Measurements from ENCODE around the gene ASTN2. TPM values are rescaled to one million over a fixed set of nuclear protein-coding genes. Genes with fewer than 3 reads are reported as not detected.
A peak's percentile ranks its signal among the peaks of the same experiment; 100 is the strongest.

Gene ASTN2
- total RNA-seq, 1 donor from 2014 or later: 9.7 TPM

DNA sequence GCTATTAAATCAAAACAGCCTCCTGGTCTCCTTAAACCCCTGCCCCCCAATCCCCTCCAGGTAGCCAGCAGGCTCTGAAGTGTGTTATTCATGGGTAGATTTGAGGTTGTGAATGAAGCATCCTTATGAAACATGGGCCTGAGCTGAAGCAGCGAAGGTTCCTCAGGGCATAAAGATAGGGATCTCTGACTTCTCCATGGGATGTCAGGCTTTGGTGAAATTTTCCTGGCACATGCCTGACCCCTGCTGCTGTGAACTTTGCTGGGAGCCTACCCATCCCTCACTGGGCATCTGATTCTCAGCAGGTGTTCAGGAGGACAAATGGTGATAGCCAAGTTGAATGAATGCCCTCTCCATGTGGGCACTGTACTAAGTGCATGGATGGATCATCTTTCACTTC is 250.3 kb downstream of the ASTN2 start:
- DNase-seq: no peak

DNA sequence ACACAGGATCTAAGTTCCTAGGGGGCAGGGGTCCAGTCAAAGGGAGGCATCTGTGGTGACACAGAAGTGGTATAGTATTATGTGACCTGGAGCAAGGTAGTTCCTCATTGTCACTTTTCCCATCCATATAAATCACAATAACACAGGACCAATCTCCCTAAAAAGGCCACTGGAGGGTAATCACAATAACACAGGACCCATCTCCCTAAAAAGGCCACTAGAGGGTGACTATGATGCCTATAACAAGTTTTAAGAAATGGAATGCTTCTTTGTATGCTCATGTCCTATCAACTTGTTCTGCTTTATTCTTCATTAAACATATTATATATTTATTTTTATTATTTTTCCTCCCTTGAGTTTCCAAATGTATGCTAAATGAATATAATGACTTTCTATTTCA is 254.6 kb downstream of the ASTN2 start:
- no peak for DNase-seq

DNA sequence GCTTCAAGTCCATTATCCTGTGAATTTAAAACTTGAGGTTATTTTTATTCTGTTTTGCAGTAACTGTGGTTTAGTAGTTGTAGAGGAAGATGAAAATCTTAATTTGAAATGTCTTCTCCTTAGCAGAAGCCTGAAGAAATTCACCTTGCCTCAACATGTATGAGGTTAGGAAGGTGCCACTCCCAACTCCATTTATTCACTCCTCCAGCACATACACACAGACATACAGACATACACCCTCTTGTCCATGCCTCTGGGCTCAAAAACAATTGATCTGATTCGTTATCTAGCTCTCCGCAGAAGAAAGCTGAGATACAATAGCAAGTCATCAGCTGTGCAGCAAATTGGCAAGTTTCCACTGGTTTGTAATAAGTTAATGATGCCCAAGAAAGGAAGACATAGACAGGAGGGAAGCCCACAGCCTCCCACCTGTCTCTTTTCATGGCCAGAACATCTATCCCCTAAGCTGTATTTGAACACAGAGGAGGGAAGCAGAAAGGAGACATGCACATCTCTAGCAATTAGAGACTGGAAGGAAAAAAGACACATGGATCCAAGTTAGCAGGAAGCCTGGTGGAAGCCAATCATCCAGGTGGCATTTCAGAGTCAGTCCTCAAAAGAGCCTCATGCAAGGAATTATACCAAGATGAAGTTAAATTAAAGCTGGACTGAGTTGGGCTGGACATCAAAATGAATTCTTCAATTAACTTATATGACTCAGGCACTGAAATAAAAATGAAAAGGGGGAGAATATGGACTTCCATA is 257.9 kb downstream of the ASTN2 start:
- no peak for DNase-seq

DNA sequence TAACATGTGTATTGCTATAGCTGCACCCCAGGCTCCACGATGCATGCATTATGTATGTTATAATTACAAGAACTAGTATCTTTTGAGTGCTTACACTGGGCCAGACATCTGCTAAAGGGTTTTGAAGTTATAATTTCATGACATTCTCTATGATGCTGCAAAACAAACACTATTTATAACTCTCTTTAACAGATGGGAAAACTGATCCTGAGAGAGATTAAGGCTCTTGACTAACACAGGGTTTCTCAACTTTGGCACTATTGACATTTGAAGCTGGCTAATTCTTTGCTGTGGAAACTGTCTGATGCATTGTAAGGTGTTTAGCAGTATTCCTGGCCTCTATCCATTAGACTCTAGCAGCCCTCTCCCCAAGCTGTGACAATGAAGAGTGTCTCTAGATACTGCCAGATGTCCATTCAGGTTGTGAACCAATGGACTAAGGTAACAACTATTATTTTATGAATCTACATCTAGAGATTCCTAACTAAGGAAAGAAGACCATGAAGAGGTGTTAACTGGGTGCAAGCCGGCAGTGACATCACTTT is 258.6 kb downstream of the ASTN2 start:
- no peak for DNase-seq

DNA sequence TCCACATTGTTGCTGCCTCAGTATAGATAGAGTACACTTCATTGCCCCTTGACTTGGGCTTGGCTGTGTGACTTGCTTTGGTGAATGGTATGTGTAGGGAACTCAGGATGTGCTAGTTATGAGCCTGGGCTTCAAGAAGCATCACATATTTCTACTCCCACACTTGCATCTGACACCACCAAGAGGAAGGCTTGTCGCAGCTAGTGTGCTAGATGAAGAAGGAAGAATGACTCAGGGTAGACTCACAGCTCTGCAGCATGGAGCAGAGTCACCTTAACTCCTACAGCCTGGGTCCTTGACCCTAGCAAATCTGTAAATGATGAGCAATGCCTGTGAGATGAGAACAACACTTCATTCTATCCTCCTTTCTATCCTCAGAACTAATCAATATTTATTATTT is 261.8 kb downstream of the ASTN2 start:
- DNase-seq: no peak

DNA sequence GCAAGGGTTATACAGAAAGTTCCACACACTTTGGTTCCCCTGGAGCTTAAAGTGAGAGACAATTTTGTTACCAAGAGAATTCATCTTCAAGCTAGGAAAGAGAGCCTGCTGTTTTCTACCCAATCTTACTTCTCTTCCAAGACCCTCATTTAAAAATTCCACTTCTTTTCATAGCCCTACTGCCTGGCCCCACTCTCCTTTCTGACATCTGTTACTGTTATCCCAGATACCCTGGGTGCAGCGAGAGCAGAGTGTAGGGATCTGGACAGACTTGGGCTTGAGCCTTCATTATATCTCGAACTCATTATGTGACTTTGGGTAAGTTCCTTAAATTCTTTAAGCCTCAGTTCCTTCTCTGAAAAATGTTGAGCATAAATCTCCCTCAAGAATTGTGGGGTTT is 263.1 kb downstream of the ASTN2 start:
- no peak for DNase-seq

DNA sequence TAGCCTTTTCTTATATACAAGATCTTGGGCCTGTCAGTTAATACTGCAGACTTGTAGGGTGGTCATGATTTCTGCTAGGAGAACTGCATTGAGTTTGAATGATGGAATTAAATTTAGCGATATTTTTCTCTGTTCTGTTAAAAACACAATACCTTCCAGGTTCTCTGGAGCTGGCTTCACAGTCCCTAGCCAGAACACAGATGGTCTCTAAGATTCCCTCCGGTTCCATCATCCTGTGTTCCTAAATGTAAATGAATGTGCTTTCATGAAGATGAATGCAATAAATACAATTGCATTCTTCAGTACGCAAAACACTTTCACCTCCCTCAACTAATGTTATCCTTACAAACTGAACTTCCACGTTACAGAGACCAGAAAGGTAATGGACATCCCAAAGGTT is 264.9 kb downstream of the ASTN2 start:
- no peak for DNase-seq

- no peak for DNase-seq
Measured at GRCh38 chr9:117145811-117146490, 268.9 kb downstream of the ASTN2 start.

GRCh38 chr9:117145081-117145480 is 269.8 kb downstream of the ASTN2 start:
- DNase-seq: no peak

DNA sequence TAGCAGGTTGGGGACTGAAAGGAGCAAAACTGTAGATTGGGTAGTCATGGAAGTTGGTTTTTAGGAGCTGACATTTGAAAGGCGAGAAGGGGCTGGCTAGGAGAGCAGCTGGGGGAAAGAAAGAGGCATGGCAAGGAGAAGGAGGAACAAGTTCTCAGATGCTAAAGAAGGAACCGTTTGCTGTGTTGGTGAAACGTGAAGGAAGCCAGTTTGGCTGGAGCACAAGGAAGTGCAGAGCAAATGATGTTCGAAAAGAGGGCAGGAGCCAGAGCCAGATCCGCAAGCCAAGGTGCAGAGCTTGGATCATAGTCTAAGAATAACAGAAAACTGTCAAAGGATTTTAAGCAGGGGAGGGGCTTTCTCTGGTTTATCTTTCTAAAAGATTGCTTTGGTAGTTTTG is 276.6 kb downstream of the ASTN2 start:
- no peak for DNase-seq

DNA sequence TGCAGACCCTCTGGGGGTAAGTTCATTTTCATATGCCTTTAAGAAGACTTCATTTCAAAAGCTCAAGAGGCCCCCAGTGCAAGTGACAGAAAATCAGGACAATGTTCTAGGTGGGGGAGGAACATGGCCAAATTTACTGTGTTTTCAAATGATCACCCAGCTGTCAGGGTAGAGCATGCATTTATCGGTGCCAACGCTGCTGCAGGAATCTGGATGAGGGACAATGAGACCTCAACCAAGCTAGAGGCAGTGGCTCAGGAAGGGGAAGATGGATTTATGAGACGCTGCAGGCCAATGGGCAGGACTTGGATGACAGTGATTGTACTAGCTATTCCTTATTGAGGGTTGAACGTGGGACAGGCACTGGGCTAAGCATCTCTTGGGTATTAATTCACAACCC is 278.4 kb downstream of the ASTN2 start:
- no peak for DNase-seq

GRCh38 chr9:117135501-117136098 is 279.3 kb downstream of the ASTN2 start:
- DNase-seq: no peak

DNA sequence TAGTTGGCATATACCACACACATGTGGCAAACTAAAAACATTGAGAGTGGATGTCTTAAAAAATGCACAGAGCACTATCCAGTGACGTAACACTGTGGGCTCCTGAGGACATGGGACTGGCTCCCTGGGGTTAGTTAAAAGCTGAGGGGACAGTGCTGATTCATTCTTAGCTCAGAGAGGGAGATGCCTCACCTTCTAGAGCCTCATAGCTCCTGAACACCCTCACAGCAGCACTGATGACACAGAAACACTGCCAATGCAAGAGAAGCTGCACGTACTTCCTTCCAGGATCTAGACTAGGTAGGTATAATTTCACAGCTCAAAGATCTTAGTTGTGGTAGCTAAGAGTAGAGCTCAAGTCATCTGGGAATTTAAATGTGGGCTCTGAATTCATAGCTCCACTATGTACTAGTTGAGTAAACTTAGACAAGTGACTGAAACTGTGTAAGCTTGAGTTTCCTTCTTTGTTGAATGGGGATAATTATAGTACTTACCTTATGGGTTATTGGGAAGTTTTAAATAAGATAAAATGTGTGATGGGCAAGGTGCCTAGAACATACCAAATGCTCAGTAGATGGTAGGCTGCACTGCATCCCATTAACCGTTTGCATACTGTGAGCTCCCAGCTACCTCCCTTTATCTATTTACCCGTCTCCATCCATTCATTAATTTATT is 279.9 kb downstream of the ASTN2 start:
- DNase-seq: no peak

- DNase-seq: no peak
Measured at GRCh38 chr9:117126871-117127270, 288.0 kb downstream of the ASTN2 start.

GRCh38 chr9:117125531-117125930 is 289.3 kb downstream of the ASTN2 start:
- DNase-seq: no peak

- DNase-seq: no peak
Measured at GRCh38 chr9:117123729-117124128, 291.1 kb downstream of the ASTN2 start.

GRCh38 chr9:117122953-117123352 is 291.9 kb downstream of the ASTN2 start:
- DNase-seq: no peak

- DNase-seq: no peak
Measured at GRCh38 chr9:117122102-117122501, 292.8 kb downstream of the ASTN2 start.

GRCh38 chr9:117121316-117121715 is 293.5 kb downstream of the ASTN2 start:
- DNase-seq: no peak

DNA sequence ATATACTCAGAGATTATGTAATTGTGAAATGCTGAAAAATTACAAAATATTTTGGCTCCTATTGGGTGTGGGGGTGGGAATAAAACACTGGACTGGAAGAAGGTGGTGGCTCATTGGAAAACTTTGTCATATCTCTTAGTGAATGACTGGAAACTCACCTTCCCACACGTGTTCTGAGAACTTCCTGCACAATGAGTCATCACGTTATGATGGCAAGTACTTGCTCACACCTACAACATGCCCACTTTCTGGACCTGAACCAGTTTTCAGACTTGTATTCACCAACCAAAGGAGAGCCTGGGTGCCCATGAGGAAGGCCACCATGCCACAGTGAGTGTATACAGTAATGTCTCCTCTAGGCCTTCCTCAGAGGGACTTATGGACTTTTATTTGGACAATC is 294.8 kb downstream of the ASTN2 start:
- DNase-seq: peak; percentile 34

GRCh38 chr9:117116084-117116483 is 298.8 kb downstream of the ASTN2 start:
- no peak for DNase-seq

DNA sequence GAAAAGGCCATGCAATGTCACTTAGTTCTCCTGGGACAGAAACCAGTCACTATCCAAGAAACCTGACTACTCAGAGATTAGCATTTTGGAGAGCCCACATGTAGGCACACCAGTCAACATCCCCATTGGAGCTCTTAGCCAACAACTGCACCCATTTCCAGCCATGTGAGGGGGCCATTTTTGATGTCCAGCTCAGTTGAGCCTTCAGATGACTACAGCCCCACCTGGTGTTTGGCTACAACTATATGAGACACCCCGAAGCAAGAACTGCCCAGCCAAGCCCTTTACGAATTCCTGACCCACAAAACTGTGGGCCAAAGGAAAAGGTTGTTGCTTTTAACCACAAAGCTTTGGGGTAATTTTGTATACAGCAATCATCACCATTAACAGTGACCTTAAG is 300.1 kb downstream of the ASTN2 start:
- DNase-seq: no peak
